Smooth muscle cell of trachea (primary cell): ENCODE results near the gene IL16. TPM values are rescaled to one million over a fixed set of nuclear protein-coding genes. Genes with fewer than 3 reads are reported as not detected.

Source experiments
- total RNA-seq: library from RNA; depleted of rRNA; stranded (reverse); fragments of >200 nt; gene quantifications from 2 replicates; pipeline ENCODE4 v1.2.1, GENCODE V29; 2014

IL16 gene
- total RNA-seq = 2.0 and 6.1 TPM in 2 replicates

DNA sequence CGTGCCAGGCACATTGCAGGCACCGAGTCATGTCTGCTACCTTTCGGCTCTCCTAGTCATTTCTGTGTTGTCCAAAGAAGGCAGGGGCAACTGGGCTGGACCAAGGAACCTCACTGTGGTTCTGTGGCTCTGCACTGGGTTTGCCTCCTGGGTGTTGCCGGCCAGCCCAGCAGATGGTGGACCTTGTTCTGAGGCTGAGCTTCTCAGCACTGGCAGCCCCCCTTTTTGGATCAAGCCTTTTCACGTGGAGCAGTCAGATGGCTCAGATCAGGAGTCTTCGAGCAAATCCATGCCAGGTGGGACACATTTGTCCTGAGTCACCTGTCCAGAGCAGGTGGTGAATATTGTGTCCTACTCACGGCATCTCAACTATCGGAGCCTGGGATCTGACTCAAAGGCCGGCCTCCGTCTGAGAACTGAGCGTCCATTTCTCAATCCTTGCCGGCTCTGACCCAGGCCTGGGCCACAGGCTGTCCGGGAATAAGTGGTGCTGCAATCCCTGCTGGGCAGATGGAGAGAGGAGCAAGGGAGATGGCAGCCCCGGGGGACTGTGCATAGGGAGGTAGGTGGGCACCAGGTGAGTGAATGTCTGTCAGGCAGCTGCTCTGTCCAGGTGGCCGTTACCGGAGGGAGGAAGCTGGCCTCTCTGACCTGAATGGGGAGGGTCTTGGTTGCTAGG lies at the start of gene IL16:
Gene IL16 (plus strand): TSS at position 304 of the 679 bp plus-strand sequence. CDS start 28,521 bp downstream, outside the sequence.

DNA sequence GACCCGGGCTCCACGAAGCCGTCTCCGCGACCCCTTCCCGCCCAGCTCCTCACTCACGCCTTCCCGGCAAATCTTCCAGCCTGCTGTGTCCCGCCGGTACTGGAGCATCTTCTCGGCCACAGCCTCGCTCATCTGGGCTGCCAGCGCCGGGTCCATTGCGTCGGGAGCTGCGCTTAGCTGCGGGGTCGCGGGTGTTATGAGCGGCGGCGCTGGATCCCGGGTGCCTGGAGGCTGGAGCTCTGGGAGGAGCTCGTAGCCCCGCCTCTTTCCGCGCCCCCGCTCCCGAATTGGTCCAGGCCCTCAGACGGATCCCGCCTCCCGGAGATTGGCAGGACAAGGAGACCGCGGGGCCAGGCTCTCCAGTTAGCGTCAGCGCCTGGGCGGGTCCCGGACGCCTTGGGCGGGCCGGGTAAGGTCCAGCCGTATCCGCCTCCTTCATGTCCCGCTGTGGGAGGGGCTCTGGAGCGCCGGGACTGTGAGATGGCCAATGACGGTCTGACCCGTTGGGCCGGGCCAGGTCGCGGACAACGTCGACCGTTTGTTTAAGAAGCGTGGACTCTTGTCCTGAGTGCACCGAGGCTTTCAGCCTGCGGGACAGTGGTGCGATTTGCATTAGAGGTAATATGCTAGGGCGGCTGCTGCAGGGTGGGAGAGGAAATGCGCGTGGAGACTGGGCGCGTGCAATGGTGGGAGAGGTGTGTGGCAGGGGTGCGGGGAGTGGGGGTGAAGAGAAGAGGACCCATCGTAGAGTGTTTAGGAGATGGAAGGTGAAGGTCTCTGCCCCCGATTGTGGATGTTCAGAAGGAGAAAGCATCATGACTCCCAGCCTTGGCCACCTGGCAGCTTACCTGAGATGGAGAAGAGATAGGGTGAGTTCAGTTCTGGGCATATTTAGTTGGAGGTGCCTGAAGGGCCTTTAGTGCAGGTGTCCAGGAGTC lies 127.5 kb downstream of the IL16 start, which contains the start of gene STARD5:
Gene STARD5 (minus strand): TSS at position 198 of the 938 bp plus-strand sequence. CDS start 42 bp downstream, at position 156.

Other genes starting within 250 kb of the IL16 start
- gene MESD, start 207.1 kb upstream of the IL16 start, total RNA-seq = 23.9 and 26.6 TPM in 2 replicates
- gene TLNRD1, start 196.0 kb upstream of the IL16 start, total RNA-seq = 8.4 and 10.8 TPM in 2 replicates
- gene CFAP161, start 62.6 kb upstream of the IL16 start, total RNA-seq = 0.66 TPM in 1 of 2 replicates, not detected in the other
- 14.4 and 30.9 TPM in 2 replicates for gene STARD5, start 127.3 kb downstream of the IL16 start, total RNA-seq
- not detected in 2 replicates for gene TMC3, start 177.3 kb downstream of the IL16 start, total RNA-seq